Measurements from ENCODE around the gene CTAGE1.

DNA sequence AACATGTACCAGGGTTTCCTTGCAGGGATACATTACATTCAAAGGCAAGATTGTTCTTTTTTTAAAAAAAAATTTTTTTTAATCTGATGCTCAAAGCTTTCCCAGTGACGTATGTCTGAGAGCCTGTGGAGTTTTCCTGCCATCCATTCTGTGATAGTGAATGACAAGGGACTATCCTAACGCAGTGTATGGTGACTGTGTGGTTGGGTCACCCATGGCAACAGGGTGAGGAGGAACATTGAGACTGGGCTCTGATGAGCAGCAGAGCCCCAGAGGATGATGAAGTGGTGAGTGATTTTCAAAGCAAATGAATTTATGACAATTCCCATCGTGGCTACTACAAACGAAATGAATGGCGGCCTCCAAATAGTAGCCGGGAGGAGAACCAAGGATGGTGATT, 28.6 kb upstream of the CTAGE1 start:
- TF ChIP-seq CREB1 (IDR thresholded peaks at IDR 0.05; ENCODE audit: low read depth) (no peak), POLR2A (IDR thresholded peaks at IDR 0.05; ENCODE audit: low read depth, low read length) (no peak), POLR2AphosphoS2 (IDR thresholded peaks at IDR 0.05; ENCODE audit: low read depth, low read length) (no peak)
- TF ChIP-seq, protein P1, sequence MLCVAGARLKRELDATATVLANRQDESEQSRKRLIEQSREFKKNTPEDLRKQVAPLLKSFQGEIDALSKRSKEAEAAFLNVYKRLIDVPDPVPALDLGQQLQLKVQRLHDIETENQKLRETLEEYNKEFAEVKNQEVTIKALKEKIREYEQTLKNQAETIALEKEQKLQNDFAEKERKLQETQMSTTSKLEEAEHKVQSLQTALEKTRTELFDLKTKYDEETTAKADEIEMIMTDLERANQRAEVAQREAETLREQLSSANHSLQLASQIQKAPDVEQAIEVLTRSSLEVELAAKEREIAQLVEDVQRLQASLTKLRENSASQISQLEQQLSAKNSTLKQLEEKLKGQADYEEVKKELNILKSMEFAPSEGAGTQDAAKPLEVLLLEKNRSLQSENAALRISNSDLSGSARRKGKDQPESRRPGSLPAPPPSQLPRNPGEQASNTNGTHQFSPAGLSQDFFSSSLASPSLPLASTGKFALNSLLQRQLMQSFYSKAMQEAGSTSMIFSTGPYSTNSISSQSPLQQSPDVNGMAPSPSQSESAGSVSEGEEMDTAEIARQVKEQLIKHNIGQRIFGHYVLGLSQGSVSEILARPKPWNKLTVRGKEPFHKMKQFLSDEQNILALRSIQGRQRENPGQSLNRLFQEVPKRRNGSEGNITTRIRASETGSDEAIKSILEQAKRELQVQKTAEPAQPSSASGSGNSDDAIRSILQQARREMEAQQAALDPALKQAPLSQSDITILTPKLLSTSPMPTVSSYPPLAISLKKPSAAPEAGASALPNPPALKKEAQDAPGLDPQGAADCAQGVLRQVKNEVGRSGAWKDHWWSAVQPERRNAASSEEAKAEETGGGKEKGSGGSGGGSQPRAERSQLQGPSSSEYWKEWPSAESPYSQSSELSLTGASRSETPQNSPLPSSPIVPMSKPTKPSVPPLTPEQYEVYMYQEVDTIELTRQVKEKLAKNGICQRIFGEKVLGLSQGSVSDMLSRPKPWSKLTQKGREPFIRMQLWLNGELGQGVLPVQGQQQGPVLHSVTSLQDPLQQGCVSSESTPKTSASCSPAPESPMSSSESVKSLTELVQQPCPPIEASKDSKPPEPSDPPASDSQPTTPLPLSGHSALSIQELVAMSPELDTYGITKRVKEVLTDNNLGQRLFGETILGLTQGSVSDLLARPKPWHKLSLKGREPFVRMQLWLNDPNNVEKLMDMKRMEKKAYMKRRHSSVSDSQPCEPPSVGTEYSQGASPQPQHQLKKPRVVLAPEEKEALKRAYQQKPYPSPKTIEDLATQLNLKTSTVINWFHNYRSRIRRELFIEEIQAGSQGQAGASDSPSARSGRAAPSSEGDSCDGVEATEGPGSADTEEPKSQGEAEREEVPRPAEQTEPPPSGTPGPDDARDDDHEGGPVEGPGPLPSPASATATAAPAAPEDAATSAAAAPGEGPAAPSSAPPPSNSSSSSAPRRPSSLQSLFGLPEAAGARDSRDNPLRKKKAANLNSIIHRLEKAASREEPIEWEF (IDR thresholded peaks at IDR 0.05; ENCODE audit: insufficient replicate concordance, low read depth, low read length) = no peak
- TF ChIP-seq, protein P2, sequence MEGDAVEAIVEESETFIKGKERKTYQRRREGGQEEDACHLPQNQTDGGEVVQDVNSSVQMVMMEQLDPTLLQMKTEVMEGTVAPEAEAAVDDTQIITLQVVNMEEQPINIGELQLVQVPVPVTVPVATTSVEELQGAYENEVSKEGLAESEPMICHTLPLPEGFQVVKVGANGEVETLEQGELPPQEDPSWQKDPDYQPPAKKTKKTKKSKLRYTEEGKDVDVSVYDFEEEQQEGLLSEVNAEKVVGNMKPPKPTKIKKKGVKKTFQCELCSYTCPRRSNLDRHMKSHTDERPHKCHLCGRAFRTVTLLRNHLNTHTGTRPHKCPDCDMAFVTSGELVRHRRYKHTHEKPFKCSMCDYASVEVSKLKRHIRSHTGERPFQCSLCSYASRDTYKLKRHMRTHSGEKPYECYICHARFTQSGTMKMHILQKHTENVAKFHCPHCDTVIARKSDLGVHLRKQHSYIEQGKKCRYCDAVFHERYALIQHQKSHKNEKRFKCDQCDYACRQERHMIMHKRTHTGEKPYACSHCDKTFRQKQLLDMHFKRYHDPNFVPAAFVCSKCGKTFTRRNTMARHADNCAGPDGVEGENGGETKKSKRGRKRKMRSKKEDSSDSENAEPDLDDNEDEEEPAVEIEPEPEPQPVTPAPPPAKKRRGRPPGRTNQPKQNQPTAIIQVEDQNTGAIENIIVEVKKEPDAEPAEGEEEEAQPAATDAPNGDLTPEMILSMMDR (IDR thresholded peaks at IDR 0.05 in 2 of 3, conservative IDR thresholded peaks at IDR 0.05 in 1 of 3; ENCODE audit: control insufficient read depth in 2 of 3, extremely low read depth in 1 of 3, insufficient read depth in 1 of 3, low read depth in 3 of 3, low read length in 3 of 3) = no peak

All from GM12878 (cell line).